Measurements from ENCODE around the gene HOXB2. TPM values are rescaled to one million over a fixed set of nuclear protein-coding genes. Genes with fewer than 3 reads are reported as not detected.
A peak's percentile ranks its signal among the peaks of the same experiment; 100 is the strongest.

HOXB2 gene
- total RNA-seq, 1 donor from 2014 or later: 15.2 TPM

- no peak overlapping the region for H3K27ac Mint-ChIP-seq
- peaks cover 19% of the 10 kb centered on the region for H3K27me3 Mint-ChIP-seq
- DNase-seq (ENCODE audit: low spot score, unreplicated experiment): no peak
- no peaks in the 10 kb centered on the region for H3K9me3 Mint-ChIP-seq (ENCODE audit: low read depth)
- H3K4me3 Mint-ChIP-seq (ENCODE audit: low read depth): no peak overlapping the region
- peaks cover 35% of the 10 kb centered on the region for H3K4me1 Mint-ChIP-seq (ENCODE audit: low read depth)
- no peaks in the 10 kb centered on the region for H3K36me3 Mint-ChIP-seq (ENCODE audit: insufficient read depth)
- TF ChIP-seq CTCF (IDR thresholded peaks at IDR 0.05; ENCODE audit: unreplicated experiment): no peak
These were observed 21.8 kb upstream of the HOXB2 start for GRCh38 chr17:48566717-48567116.

- no peak for TF ChIP-seq CTCF (IDR thresholded peaks at IDR 0.05; ENCODE audit: unreplicated experiment)
- H3K36me3 Mint-ChIP-seq (ENCODE audit: insufficient read depth): no peaks in the 10 kb centered on the region
- peaks cover 25% of the 10 kb centered on the region for H3K27me3 Mint-ChIP-seq
- H3K27ac Mint-ChIP-seq: no peak overlapping the region
- H3K4me1 Mint-ChIP-seq (ENCODE audit: low read depth): peaks cover 39% of the 10 kb centered on the region
- no peak for DNase-seq (ENCODE audit: low spot score, unreplicated experiment)
- H3K4me3 Mint-ChIP-seq (ENCODE audit: low read depth): no peak overlapping the region
- no peaks in the 10 kb centered on the region for H3K9me3 Mint-ChIP-seq (ENCODE audit: low read depth)
These were observed 21.2 kb upstream of the HOXB2 start for GRCh38 chr17:48565925-48566710.

- H3K4me3 Mint-ChIP-seq (ENCODE audit: low read depth): peak overlapping the region; percentile 68
- H3K27me3 Mint-ChIP-seq: peaks cover 34% of the 10 kb centered on the region
- TF ChIP-seq CTCF (IDR thresholded peaks at IDR 0.05; ENCODE audit: unreplicated experiment): no peak
- H3K36me3 Mint-ChIP-seq (ENCODE audit: insufficient read depth): no peaks in the 10 kb centered on the region
- DNase-seq (ENCODE audit: low spot score, unreplicated experiment): no peak
- no peaks in the 10 kb centered on the region for H3K9me3 Mint-ChIP-seq (ENCODE audit: low read depth)
- peaks cover 37% of the 10 kb centered on the region for H3K4me1 Mint-ChIP-seq (ENCODE audit: low read depth)
- peak overlapping the region; percentile 27 for H3K27ac Mint-ChIP-seq
These were observed 20.2 kb upstream of the HOXB2 start for GRCh38 chr17:48565022-48565554.

- Mint-ChIP-seq H3K4me3 (ENCODE audit: low read depth) (peak overlapping the region; percentile 68), H3K27ac (peak overlapping the region; percentile 27), H3K36me3 (ENCODE audit: insufficient read depth) (no peaks in the 10 kb centered on the region), H3K4me1 (ENCODE audit: low read depth) (peaks cover 43% of the 10 kb centered on the region), H3K9me3 (ENCODE audit: low read depth) (no peaks in the 10 kb centered on the region), H3K27me3 (peaks cover 41% of the 10 kb centered on the region)
- DNase-seq (ENCODE audit: low spot score, unreplicated experiment): no peak
- no peak for TF ChIP-seq CTCF (IDR thresholded peaks at IDR 0.05; ENCODE audit: unreplicated experiment)
These were observed 19.5 kb upstream of the HOXB2 start for GRCh38 chr17:48564188-48565021.

GRCh38 chr17:48563867-48564187 is 18.9 kb upstream of the HOXB2 start:
- no peak for TF ChIP-seq CTCF (IDR thresholded peaks at IDR 0.05; ENCODE audit: unreplicated experiment)
- Mint-ChIP-seq H3K9me3 (ENCODE audit: low read depth) (no peaks in the 10 kb centered on the region), H3K27me3 (peaks cover 46% of the 10 kb centered on the region), H3K27ac (peak overlapping the region; percentile 89), H3K4me3 (ENCODE audit: low read depth) (peak overlapping the region; percentile 74), H3K4me1 (ENCODE audit: low read depth) (peaks cover 43% of the 10 kb centered on the region), H3K36me3 (ENCODE audit: insufficient read depth) (no peaks in the 10 kb centered on the region)
- no peak for DNase-seq (ENCODE audit: low spot score, unreplicated experiment)

All from progenitor cell of endocrine pancreas (in vitro differentiated cells).